KMS-11 (cell line): ENCODE measurements around the gene CACNA1S.

Source experiments
- H2AFZ ChIP-seq: fragments of 200-600 bp; sonication (generic); 2 replicates; pipeline ENCODE4 v1.6.1; 2016; ENCODE audit warnings: antibody characterized with exemption, mixed run types, low read depth
- H3K27ac ChIP-seq: fragments of 200-600 bp; sonication (generic); 2 replicates; pipeline ENCODE4 v1.6.1; 2016; ENCODE audit warnings: mild to moderate bottlenecking, mixed run types
- H3K27me3 ChIP-seq: fragments of 200-600 bp; sonication (generic); 2 replicates; pipeline ENCODE4 v1.6.1; 2017; ENCODE audit warnings: mild to moderate bottlenecking, low read depth, mixed run types, moderate library complexity; ENCODE audit not compliant: insufficient read depth
- H3K36me3 ChIP-seq: fragments of 200-600 bp; sonication (generic); 2 replicates; pipeline ENCODE4 v1.6.1; 2017; ENCODE audit warnings: mild to moderate bottlenecking, mixed run types; ENCODE audit not compliant: insufficient read depth
- H3K4me1 ChIP-seq: fragments of 200-600 bp; sonication (generic); 2 replicates; pipeline ENCODE4 v1.6.1; 2016; ENCODE audit warnings: mild to moderate bottlenecking, low read depth, mixed run types; ENCODE audit not compliant: poor library complexity, severe bottlenecking
- H3K4me2 ChIP-seq: fragments of 200-600 bp; sonication (generic); 2 replicates; pipeline ENCODE4 v1.7.0; 2016; ENCODE audit warnings: mild to moderate bottlenecking, mixed run types
- H3K4me3 ChIP-seq: fragments of 200-600 bp; sonication (generic); IDR thresholded peaks from 2 replicates; pipeline ENCODE4 v1.6.1; 2017; ENCODE audit warnings: low read depth, low read length, mixed read lengths; ENCODE audit not compliant: insufficient read depth
- H3K79me2 ChIP-seq: fragments of 200-600 bp; sonication (generic); 2 replicates; pipeline ENCODE4 v1.6.1; 2016; ENCODE audit warnings: low read depth, mixed run types; ENCODE audit not compliant: insufficient read depth
- H3K9ac ChIP-seq: fragments of 200-600 bp; sonication (generic); 2 replicates; pipeline ENCODE4 v1.6.1; 2016; ENCODE audit warnings: mild to moderate bottlenecking, mixed run types
- H4K20me1 ChIP-seq: fragments of 200-600 bp; sonication (generic); 2 replicates; pipeline ENCODE4 v1.6.1; 2016; ENCODE audit warnings: mild to moderate bottlenecking, mixed run types; ENCODE audit not compliant: insufficient read depth
- CTCF ChIP-seq: fragments of 200-600 bp; sonication (generic); conservative IDR thresholded peaks from 2 replicates; pipeline ENCODE4 v1.6.1; 2017; ENCODE audit warnings: low read depth, mild to moderate bottlenecking, antibody characterized with exemption, low read length, moderate library complexity, mixed read lengths

The CACNA1S gene

GRCh38 chr1:201026234-201026633 is 86.0 kb downstream of the CACNA1S start:
- H3K36me3 ChIP-seq = no peaks in the 10 kb centered on the region
- peaks cover 20% of the 10 kb centered on the region for H3K79me2 ChIP-seq
- peaks cover 45% of the 10 kb centered on the region for H3K4me1 ChIP-seq
- H3K9ac ChIP-seq = no peak overlapping the region
- no peaks in the 10 kb centered on the region for H4K20me1 ChIP-seq
- no peak overlapping the region for H3K27ac ChIP-seq
- no peaks in the 10 kb centered on the region for H3K27me3 ChIP-seq
- no peak for TF ChIP-seq CTCF
- H3K4me3 ChIP-seq = no peak overlapping the region
- H3K4me2 ChIP-seq = no peak overlapping the region
- no peak overlapping the region for H2AFZ ChIP-seq

DNA sequence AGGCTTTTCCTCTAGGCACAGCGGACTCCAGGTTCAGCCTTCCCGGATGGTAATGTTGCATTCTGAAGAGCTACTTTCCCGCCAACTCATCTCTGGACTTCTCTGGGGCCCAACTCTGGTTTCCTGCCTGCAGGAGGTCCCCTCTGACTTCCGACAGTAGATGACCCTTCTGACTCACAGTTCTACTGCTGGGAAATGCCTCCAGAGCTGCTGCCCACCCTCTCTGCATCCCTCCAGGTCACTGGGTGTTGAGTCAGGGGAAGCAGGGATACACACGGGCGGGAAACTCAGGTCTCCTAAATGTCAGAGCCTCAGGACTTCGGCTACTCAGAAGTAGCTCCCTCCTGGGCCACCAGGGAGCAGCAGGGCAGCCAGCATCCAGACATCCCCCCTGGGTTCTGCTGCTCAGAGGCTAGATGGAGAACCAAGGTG is 86.6 kb downstream of the CACNA1S start:
- Histone ChIP-seq H3K27me3 (no peaks in the 10 kb centered on the region), H3K4me3 (no peak overlapping the region), H3K79me2 (peaks cover 25% of the 10 kb centered on the region), H3K9ac (no peak overlapping the region), H3K27ac (no peak overlapping the region), H3K36me3 (no peaks in the 10 kb centered on the region), H4K20me1 (no peaks in the 10 kb centered on the region), H3K4me2 (no peak overlapping the region), H3K4me1 (peaks cover 51% of the 10 kb centered on the region), H2AFZ (no peak overlapping the region)
- peak; percentile 26 for TF ChIP-seq CTCF

- H3K9ac ChIP-seq = no peak overlapping the region
- H4K20me1 ChIP-seq = no peaks in the 10 kb centered on the region
- H2AFZ ChIP-seq = no peak overlapping the region
- peaks cover 61% of the 10 kb centered on the region for H3K4me1 ChIP-seq
- no peak overlapping the region for H3K27ac ChIP-seq
- TF ChIP-seq CTCF = no peak
- H3K79me2 ChIP-seq = peaks cover 34% of the 10 kb centered on the region
- H3K36me3 ChIP-seq = no peaks in the 10 kb centered on the region
- H3K4me3 ChIP-seq = no peak overlapping the region
- H3K4me2 ChIP-seq = no peak overlapping the region
- H3K27me3 ChIP-seq = no peaks in the 10 kb centered on the region
Observed at GRCh38 chr1:201024625-201024998, 87.6 kb downstream of the CACNA1S start.

DNA sequence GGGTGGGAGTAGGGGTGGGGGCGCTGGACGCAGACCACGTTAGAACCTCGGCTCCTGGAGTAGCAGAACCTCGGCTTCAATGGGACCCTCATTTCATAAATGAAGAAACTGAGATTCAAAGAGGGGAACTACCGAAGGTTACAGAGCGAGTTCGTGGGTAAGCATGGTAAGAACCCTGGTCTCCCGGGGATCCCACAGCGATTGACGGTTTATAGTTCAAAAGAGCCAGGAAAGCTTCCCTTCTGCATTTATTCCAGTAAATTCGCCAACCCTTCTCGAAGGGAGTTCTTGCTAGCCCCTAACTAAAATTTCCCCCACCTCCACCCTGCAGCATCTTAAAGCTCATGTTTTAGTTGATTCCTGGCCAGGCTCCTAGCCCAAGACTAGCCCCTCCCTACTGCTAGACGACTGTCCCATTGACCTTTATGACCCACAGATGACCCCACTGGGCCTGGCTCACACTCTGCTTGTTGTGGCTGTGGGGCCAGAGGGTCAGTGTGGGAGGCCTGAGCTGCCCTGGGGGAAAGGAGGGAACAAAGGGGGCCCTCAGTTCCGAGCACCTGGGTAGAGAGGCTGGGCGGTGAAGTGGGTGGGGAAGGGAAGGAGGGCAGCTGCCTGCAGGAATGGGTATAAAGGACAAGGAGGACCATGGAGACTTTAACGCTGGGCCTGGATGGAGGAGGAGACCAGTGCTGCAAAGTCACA is 88.2 kb downstream of the CACNA1S start:
- Histone ChIP-seq H3K4me1 (peaks cover 66% of the 10 kb centered on the region), H3K4me2 (peak overlapping the region; percentile 34; the same call in 1 of the 2 replicates), H3K36me3 (no peaks in the 10 kb centered on the region), H2AFZ (0 out of 2 replicates have a peak overlapping the region, but pooled peaks have one; percentile 1), H3K4me3 (no peak overlapping the region), H4K20me1 (no peaks in the 10 kb centered on the region), H3K9ac (no peak overlapping the region), H3K27me3 (no peaks in the 10 kb centered on the region), H3K79me2 (peaks cover 37% of the 10 kb centered on the region), H3K27ac (no peak overlapping the region)
- TF ChIP-seq CTCF = no peak
